Medulla oblongata (tissue), 1 donor: Measurements from ENCODE around the gene DOLK.
A peak's percentile ranks its signal among the peaks of the same experiment; 100 is the strongest.

Experiments
- DNase-seq: peaks from one replicate; pipeline ENCODE4 v3.0.0-alpha.2; 2015; ENCODE audit errors: extremely low spot score

The DOLK gene

GRCh38 chr9:128906741-128907140 is 40.7 kb downstream of the DOLK start:
- no peak for DNase-seq

DNA sequence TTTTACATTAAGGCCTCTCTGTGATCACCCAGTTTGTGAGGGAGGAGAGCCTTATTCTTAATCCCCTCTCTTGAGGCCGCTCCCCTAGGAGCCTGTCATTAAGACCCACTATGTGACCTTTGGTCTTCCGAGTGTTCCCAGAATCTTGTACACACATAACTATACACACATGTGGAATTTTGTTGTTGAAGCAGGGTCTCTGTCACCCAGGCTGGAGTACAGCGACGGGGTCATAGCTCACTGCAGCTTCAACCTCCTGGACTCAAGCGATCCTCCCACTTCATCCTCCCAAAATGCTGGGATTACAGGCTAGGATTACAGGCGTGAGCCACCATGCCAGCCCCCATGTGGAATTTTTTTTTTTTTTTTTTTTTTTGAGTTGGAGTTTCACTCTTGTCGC is 41.4 kb downstream of the DOLK start:
- no peak for DNase-seq

- no peak for DNase-seq
Measured at GRCh38 chr9:128903871-128904620, 43.4 kb downstream of the DOLK start.

GRCh38 chr9:128903079-128903461 is 44.3 kb downstream of the DOLK start:
- no peak for DNase-seq

- DNase-seq, result no peak
Measured at GRCh38 chr9:128902351-128903078, 44.9 kb downstream of the DOLK start.

DNA sequence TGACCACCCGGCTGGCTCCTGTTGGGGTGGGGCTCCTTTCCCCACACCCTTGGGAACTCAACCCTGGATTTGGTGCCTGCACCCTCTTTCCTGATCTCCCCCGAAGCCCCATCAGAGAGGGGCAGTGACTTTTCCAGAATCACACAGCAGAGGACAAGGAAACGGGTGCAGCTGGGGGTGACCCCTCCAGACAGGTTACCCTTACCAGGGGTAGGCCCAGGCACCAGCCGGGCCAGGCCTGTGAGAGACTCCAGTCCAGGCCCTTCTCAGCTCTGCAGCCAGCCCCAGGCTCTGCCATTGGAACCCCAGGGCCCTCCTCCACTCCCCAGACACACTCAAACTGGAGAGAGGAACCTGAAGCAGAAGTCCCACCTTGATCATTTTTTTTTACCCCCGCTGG is 45.6 kb downstream of the DOLK start:
- no peak for DNase-seq

- no peak for DNase-seq
Measured at GRCh38 chr9:128901379-128901778, 46.0 kb downstream of the DOLK start.

GRCh38 chr9:128899566-128900322 is 47.7 kb downstream of the DOLK start:
- no peak for DNase-seq

DNA sequence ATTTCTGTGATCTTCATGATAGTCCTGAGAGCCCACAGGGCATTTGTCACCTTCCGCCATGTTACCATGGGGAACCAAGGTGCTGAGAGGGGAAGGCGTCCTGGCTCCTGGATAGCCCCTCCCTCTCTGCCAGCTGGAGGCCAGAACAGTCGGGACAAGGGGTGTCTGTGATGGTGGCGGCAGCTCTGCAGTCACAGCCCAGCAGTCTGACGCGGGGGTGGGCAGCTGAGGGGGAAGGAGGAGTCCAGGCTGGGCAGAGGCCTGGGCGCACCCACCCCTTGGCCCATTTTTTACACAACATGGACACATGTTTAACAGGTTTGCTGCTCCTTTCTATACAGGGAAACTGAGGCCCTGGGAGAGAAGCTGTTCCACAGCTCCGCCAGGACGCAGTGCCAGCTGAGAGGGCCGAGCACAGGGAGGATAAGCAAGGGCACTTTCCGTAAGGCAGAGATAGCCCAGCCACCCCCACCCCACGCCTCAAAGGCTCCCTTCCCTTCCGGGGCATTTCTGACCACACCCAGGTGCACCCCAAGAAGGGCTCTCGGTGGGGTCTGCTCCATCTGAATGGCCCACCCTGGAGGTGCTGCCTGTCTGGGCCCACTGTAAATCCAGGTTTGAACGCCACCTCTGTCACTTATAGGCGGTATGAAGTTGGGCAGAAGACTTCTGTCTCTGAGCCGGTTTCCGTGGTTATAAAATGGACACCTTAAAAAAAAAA is 48.4 kb downstream of the DOLK start:
- peak; percentile 38 for DNase-seq

- DNase-seq, result no peak
Measured at GRCh38 chr9:128898382-128898781, 49.0 kb downstream of the DOLK start.

- DNase-seq, result no peak
Measured at GRCh38 chr9:128895556-128895955, 51.8 kb downstream of the DOLK start.
